HL-60 (cell line): ENCODE results near the gene KLHL3.

Experiments used
- DNase-seq, 2 experiments: peaks; one replicate each; pipeline ENCODE4 v3.0.0-alpha.2; 2010 to 2020; ENCODE audit warnings: low read depth in 1 of 2, low spot score in 1 of 2
- H3K27ac ChIP-seq: fragments of 250-450 bp; sonication (Bioruptor Pico); replicated peaks from 2 replicates; pipeline ENCODE4 v1.5.1; 2020; ENCODE audit warnings: mild to moderate bottlenecking, moderate library complexity
- H3K27me3 ChIP-seq: fragments of 250-450 bp; sonication (Bioruptor Pico); 2 replicates; pipeline ENCODE4 v1.5.1; 2021; ENCODE audit warnings: mild to moderate bottlenecking, moderate library complexity; ENCODE audit not compliant: insufficient read depth, poor library complexity, severe bottlenecking
- H3K4me3 ChIP-seq: replicated peaks from 2 replicates; pipeline ENCODE4 v1.5.1; 2011; ENCODE audit warnings: mild to moderate bottlenecking, control low read depth, low read length; ENCODE audit not compliant: insufficient read depth
- GABPA ChIP-seq: IDR thresholded peaks from 2 replicates; pipeline ENCODE4 v1.6.1; 2012; ENCODE audit warnings: low read depth
- POLR2AphosphoS5 ChIP-seq: IDR thresholded peaks from 2 replicates; pipeline ENCODE4 v1.6.1; 2012; ENCODE audit warnings: low read depth
- SPI1 ChIP-seq: IDR thresholded peaks from 2 replicates; pipeline ENCODE4 v1.6.1; 2012; ENCODE audit warnings: low read depth, mild to moderate bottlenecking, borderline replicate concordance
- TF ChIP-seq, protein P1 (sequence below): IDR thresholded peaks from one replicate; pipeline ENCODE4 v1.5.1; 2011; ENCODE audit warnings: low read length, control low read depth, inconsistent platforms; ENCODE audit not compliant: insufficient read depth
- TF ChIP-seq, protein P2 (sequence below): IDR thresholded peaks from 2 replicates; pipeline ENCODE4 v1.6.1; 2012; ENCODE audit warnings: low read depth; ENCODE audit not compliant: insufficient replicate concordance

KLHL3 gene

DNA sequence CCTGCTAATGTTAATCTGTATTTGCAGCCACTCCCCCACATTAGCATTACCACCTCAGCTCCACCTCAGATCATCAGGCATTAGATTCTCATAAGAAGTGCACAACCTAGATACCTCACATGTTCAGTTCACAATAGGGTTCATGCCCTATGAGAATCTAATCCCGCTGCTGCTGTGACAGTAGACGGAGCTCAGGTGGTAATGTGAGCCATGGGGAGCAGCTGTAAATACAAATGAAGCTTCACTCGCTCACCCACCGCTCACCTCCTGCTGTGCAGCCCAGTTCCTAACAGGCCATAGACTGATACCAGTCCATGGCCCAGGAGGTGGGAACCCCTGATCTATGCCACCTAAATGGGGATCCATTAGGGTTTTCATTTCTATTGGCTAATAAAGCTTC is 24.4 kb upstream of the KLHL3 start:
- DNase-seq = no peak
- H3K27ac ChIP-seq = no peak overlapping the region
- no peak for TF ChIP-seq POLR2AphosphoS5
- TF ChIP-seq SPI1 = no peak
- TF ChIP-seq GABPA = no peak
- TF ChIP-seq, protein P1, sequence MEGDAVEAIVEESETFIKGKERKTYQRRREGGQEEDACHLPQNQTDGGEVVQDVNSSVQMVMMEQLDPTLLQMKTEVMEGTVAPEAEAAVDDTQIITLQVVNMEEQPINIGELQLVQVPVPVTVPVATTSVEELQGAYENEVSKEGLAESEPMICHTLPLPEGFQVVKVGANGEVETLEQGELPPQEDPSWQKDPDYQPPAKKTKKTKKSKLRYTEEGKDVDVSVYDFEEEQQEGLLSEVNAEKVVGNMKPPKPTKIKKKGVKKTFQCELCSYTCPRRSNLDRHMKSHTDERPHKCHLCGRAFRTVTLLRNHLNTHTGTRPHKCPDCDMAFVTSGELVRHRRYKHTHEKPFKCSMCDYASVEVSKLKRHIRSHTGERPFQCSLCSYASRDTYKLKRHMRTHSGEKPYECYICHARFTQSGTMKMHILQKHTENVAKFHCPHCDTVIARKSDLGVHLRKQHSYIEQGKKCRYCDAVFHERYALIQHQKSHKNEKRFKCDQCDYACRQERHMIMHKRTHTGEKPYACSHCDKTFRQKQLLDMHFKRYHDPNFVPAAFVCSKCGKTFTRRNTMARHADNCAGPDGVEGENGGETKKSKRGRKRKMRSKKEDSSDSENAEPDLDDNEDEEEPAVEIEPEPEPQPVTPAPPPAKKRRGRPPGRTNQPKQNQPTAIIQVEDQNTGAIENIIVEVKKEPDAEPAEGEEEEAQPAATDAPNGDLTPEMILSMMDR = no peak
- TF ChIP-seq, protein P2, sequence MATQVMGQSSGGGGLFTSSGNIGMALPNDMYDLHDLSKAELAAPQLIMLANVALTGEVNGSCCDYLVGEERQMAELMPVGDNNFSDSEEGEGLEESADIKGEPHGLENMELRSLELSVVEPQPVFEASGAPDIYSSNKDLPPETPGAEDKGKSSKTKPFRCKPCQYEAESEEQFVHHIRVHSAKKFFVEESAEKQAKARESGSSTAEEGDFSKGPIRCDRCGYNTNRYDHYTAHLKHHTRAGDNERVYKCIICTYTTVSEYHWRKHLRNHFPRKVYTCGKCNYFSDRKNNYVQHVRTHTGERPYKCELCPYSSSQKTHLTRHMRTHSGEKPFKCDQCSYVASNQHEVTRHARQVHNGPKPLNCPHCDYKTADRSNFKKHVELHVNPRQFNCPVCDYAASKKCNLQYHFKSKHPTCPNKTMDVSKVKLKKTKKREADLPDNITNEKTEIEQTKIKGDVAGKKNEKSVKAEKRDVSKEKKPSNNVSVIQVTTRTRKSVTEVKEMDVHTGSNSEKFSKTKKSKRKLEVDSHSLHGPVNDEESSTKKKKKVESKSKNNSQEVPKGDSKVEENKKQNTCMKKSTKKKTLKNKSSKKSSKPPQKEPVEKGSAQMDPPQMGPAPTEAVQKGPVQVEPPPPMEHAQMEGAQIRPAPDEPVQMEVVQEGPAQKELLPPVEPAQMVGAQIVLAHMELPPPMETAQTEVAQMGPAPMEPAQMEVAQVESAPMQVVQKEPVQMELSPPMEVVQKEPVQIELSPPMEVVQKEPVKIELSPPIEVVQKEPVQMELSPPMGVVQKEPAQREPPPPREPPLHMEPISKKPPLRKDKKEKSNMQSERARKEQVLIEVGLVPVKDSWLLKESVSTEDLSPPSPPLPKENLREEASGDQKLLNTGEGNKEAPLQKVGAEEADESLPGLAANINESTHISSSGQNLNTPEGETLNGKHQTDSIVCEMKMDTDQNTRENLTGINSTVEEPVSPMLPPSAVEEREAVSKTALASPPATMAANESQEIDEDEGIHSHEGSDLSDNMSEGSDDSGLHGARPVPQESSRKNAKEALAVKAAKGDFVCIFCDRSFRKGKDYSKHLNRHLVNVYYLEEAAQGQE = no peak
- H3K4me3 ChIP-seq = no peak overlapping the region
- H3K27me3 ChIP-seq = no peaks in the 10 kb centered on the region

GRCh38 chr5:137758715-137759306 is 22.9 kb upstream of the KLHL3 start:
- Histone ChIP-seq H3K27ac (no peak overlapping the region), H3K4me3 (no peak overlapping the region), H3K27me3 (no peaks in the 10 kb centered on the region)
- TF ChIP-seq POLR2AphosphoS5 (no peak), GABPA (no peak), SPI1 (no peak)
- TF ChIP-seq, protein P2 = no peak
- TF ChIP-seq, protein P1 = no peak
- no peak for DNase-seq

DNA sequence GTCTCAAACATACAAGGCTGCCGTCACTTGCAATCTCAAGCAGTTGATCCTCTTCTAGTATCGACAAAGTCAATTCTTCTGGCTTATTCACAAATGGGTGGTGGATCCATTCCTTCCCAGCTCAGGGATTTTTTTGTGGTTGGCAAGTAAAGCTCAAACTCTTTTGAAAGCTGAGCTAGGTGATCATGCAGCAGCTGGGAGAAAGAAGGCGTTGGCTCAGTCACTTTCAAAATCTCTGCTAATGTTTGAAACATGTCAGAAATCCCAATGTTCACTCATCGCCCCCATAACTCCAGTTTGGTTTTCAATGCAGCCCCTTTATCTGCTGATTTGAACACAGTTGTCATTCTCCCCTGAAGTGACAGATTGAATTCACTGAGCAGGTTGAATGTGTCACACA is 22.2 kb upstream of the KLHL3 start:
- TF ChIP-seq, protein P2 = no peak
- TF ChIP-seq POLR2AphosphoS5 = no peak
- no peak for TF ChIP-seq GABPA
- no peak for TF ChIP-seq SPI1
- TF ChIP-seq, protein P1 = no peak
- H3K27me3 ChIP-seq = no peaks in the 10 kb centered on the region
- no peak for DNase-seq
- no peak overlapping the region for H3K27ac ChIP-seq
- no peak overlapping the region for H3K4me3 ChIP-seq
